IMR-90 (cell line): ENCODE results near the gene MGRN1. TPM values are rescaled to one million over a fixed set of nuclear protein-coding genes. Genes with fewer than 3 reads are reported as not detected.

Source experiments
- ATAC-seq: fragments of 200-7000 bp; cut with Tn5 transposase; 2 replicates; pipeline ENCODE4 v1.9.1; 2020; ENCODE audit warnings: low read depth, mild to moderate bottlenecking, moderate library complexity
- BruUV-seq: library from RNA; stranded (reverse); fragments of 400-500 nt; replicated peaks from 2 replicates; lab custom pipeline; 2021; lab: Mats Ljungman, UMichigan
- CTCF ChIA-PET: fragments of 300-600 bp; formaldehyde crosslinking; extraction: SDS; loops from one replicate; lab custom pipeline; 2021; ENCODE audit warnings: antibody characterized with exemption; lab: Yijun Ruan, JAX
- POLR2A ChIA-PET: fragments of 300-600 bp; sonication (Branson Sonifier 250); formaldehyde crosslinking; loops from one replicate; lab custom pipeline; 2022; ENCODE audit warnings: antibody characterized with exemption; ENCODE audit not compliant: unreplicated experiment; lab: Charles Lee
- DNase-seq: peaks from one replicate; pipeline ENCODE4 v3.0.0; 2013
- H2AFZ ChIP-seq: replicated peaks from 2 replicates; pipeline ENCODE3; 2013; ENCODE audit warnings: low read length, mild to moderate bottlenecking; ENCODE audit not compliant: poor library complexity
- H2AK5ac ChIP-seq: 2 replicates; pipeline ENCODE4 v1.6.1; 2013; ENCODE audit warnings: low read depth, low read length, inconsistent platforms
- H2AK9ac ChIP-seq: replicated peaks from 2 replicates; pipeline ENCODE3; 2013; ENCODE audit warnings: mild to moderate bottlenecking, low read depth, low read length, moderate library complexity; ENCODE audit not compliant: poor library complexity
- H2BK120ac ChIP-seq: 2 replicates; pipeline ENCODE4 v1.6.1; 2013; ENCODE audit warnings: low read depth, low read length, inconsistent platforms
- H2BK15ac ChIP-seq: 3 replicates; pipeline ENCODE4 v1.6.1; 2013; ENCODE audit warnings: low read depth, low read length, inconsistent platforms
- H2BK20ac ChIP-seq: 2 replicates; pipeline ENCODE4 v1.6.1; 2013; ENCODE audit warnings: low read depth, mild to moderate bottlenecking, inconsistent platforms, low read length, moderate library complexity
- H2BK5ac ChIP-seq: 2 replicates; pipeline ENCODE4 v1.6.1; 2013; ENCODE audit warnings: mild to moderate bottlenecking, low read depth, low read length, inconsistent platforms; ENCODE audit not compliant: poor library complexity, severe bottlenecking
- H3K14ac ChIP-seq: replicated peaks from 2 replicates; pipeline ENCODE4 v1.6.1; 2013; ENCODE audit warnings: low read depth, low read length, inconsistent platforms
- H3K18ac ChIP-seq: 2 replicates; pipeline ENCODE4 v1.6.1; 2013; ENCODE audit warnings: low read depth, low read length, control low read depth
- H3K23ac ChIP-seq: 2 replicates; pipeline ENCODE4 v1.6.1; 2013; ENCODE audit warnings: low read depth, low read length, inconsistent platforms
- H3K27ac ChIP-seq: 2 replicates; pipeline ENCODE4 v1.5.1; 2013; ENCODE audit warnings: mild to moderate bottlenecking, control low read depth, low read length; ENCODE audit not compliant: insufficient read depth
- H3K27me3 ChIP-seq: 2 replicates; pipeline ENCODE4 v1.6.1; 2013; ENCODE audit warnings: low read length; ENCODE audit not compliant: control insufficient read depth, insufficient read depth
- H3K36me3 ChIP-seq: 2 replicates; pipeline ENCODE4 v1.6.1; 2013; ENCODE audit warnings: low read length, mixed read lengths; ENCODE audit not compliant: control insufficient read depth, insufficient read depth
- H3K4ac ChIP-seq: 2 replicates; pipeline ENCODE4 v1.6.1; 2013; ENCODE audit warnings: low read depth, low read length, inconsistent platforms
- H3K4me1 ChIP-seq: 2 replicates; pipeline ENCODE4 v1.6.1; 2013; ENCODE audit warnings: low read length, mixed read lengths; ENCODE audit not compliant: control insufficient read depth, insufficient read depth
- H3K4me2 ChIP-seq: 2 replicates; pipeline ENCODE4 v1.6.1; 2013; ENCODE audit warnings: low read depth, mild to moderate bottlenecking, control low read depth, low read length, moderate library complexity
- H3K4me3 ChIP-seq: 2 replicates; pipeline ENCODE4 v1.5.1; 2013; ENCODE audit warnings: low read depth, mild to moderate bottlenecking, control low read depth, low read length, moderate library complexity; ENCODE audit not compliant: insufficient read depth
- H3K56ac ChIP-seq: 2 replicates; pipeline ENCODE4 v1.6.1; 2013; ENCODE audit warnings: low read length, inconsistent platforms; ENCODE audit not compliant: insufficient read depth; ENCODE audit errors: extremely low read depth
- H3K79me1 ChIP-seq, 2 experiments: 2 replicates each; pipeline ENCODE4 v1.6.1; 2013; ENCODE audit warnings: low read length in 2 of 2, inconsistent platforms in 1 of 2, low read depth in 1 of 2
- H3K9ac ChIP-seq: 2 replicates; pipeline ENCODE4 v1.6.1; 2013; ENCODE audit warnings: low read depth, low read length, control low read depth
- H3K9me1 ChIP-seq: 2 replicates; pipeline ENCODE4 v1.6.1; 2013; ENCODE audit warnings: low read length, inconsistent platforms; ENCODE audit not compliant: insufficient read depth
- H3K9me3 ChIP-seq: 2 replicates; pipeline ENCODE4 v1.6.1; 2013; ENCODE audit warnings: low read length; ENCODE audit not compliant: control insufficient read depth, insufficient read depth
- H4K20me1 ChIP-seq: 2 replicates; pipeline ENCODE4 v1.6.1; 2013; ENCODE audit warnings: low read length, inconsistent platforms; ENCODE audit not compliant: insufficient read depth
- H4K5ac ChIP-seq: 2 replicates; pipeline ENCODE4 v1.6.1; 2013; ENCODE audit warnings: mild to moderate bottlenecking, low read depth, low read length, control low read depth
- H4K8ac ChIP-seq, 2 experiments: 2 replicates each; pipeline ENCODE4 v1.6.1; 2013; ENCODE audit warnings: low read depth in 2 of 2, low read length in 2 of 2, control low read depth in 1 of 2, inconsistent platforms in 1 of 2
- H4K91ac ChIP-seq: 2 replicates; pipeline ENCODE4 v1.6.1; 2013; ENCODE audit warnings: low read depth, low read length, inconsistent platforms; ENCODE audit not compliant: insufficient read depth
- BHLHE40 ChIP-seq: fragments of 150-350 bp; IDR thresholded peaks from 2 replicates; pipeline ENCODE4 v1.6.1; 2016; ENCODE audit warnings: mild to moderate bottlenecking, low read depth, low read length
- CEBPB ChIP-seq: IDR thresholded peaks from 2 replicates; pipeline ENCODE4 v1.6.1; 2012; ENCODE audit warnings: low read depth, low read length, improper control_type of control experiment
- CHD1 ChIP-seq: IDR thresholded peaks from 2 replicates; pipeline ENCODE4 v1.6.1; 2012; ENCODE audit warnings: low read depth, low read length, improper control_type of control experiment
- ELK1 ChIP-seq: fragments of 150-350 bp; IDR thresholded peaks from 2 replicates; pipeline ENCODE4 v1.6.1; 2016; ENCODE audit warnings: low read depth, mild to moderate bottlenecking, low read length, moderate library complexity, borderline replicate concordance
- FOS ChIP-seq: fragments of 150-350 bp; IDR thresholded peaks from 2 replicates; pipeline ENCODE4 v1.6.1; 2016; ENCODE audit warnings: low read depth, low read length
- MAFK ChIP-seq: IDR thresholded peaks from 2 replicates; pipeline ENCODE4 v1.6.1; 2012; ENCODE audit warnings: low read depth, low read length, improper control_type of control experiment
- MAZ ChIP-seq: IDR thresholded peaks from 2 replicates; pipeline ENCODE4 v1.6.1; 2012; ENCODE audit warnings: low read depth, mild to moderate bottlenecking, low read length, improper control_type of control experiment, moderate library complexity, borderline replicate concordance
- POLR2A ChIP-seq: IDR thresholded peaks from 2 replicates; pipeline ENCODE4 v1.6.1; 2012; ENCODE audit warnings: mild to moderate bottlenecking, low read depth, low read length
- RAD21 ChIP-seq: IDR thresholded peaks from 2 replicates; pipeline ENCODE4 v1.6.1; 2012; ENCODE audit warnings: low read length, improper control_type of control experiment
- RCOR1 ChIP-seq: IDR thresholded peaks from 2 replicates; pipeline ENCODE4 v1.6.1; 2012; ENCODE audit warnings: mild to moderate bottlenecking, low read length, improper control_type of control experiment; ENCODE audit not compliant: insufficient replicate concordance
- SMC3 ChIP-seq: fragments of 150-350 bp; IDR thresholded peaks from 2 replicates; pipeline ENCODE4 v1.6.1; 2016; ENCODE audit warnings: low read depth, mild to moderate bottlenecking, antibody characterized with exemption, low read length, moderate library complexity
- WGBS, 2 experiments: methylation state at CpG; one replicate each; pipeline versions ENCODE4 v1.1.5 to v1.1.7; 2013; ENCODE audit warnings: missing lambda C conversion rate in 2 of 2; ENCODE audit not compliant: insufficient read length in 1 of 2; ENCODE audit errors: extremely low coverage in 2 of 2; 5-methylcytosine and 5-hydroxymethylcytosine counted together
- dilution Hi-C: fragments of 300-500 bp; cut with HindIII; formaldehyde crosslinking; loops from one replicate; pipeline ENCODE4 v1.14.3; 2018; ENCODE audit warnings: low sequenced_read_pairs; ENCODE audit not compliant: unreplicated experiment
- in situ Hi-C: fragments of 300-500 bp; cut with MboI; formaldehyde crosslinking; loops from 3 replicates; pipeline ENCODE4 v1.14.3; 2019; ENCODE audit warnings: low sequenced_read_pairs, inconsistent platforms, mixed read lengths
- intact Hi-C: fragments of 100-400 bp; cut with micrococcal nuclease; formaldehyde crosslinking; loops from 2 replicates; pipeline ENCODE4 v1.10.0; 2022
- polyA plus RNA-seq, 3 experiments: library from polyadenylated mRNA; depleted of rRNA; stranded (reverse); fragments of >200 nt; gene quantifications; 2 replicates each; pipeline ENCODE4 v1.2.3, GENCODE V29; 2012; ENCODE audit warnings: low replicate concordance in 1 of 3
- total RNA-seq: library from RNA; depleted of rRNA; stranded (reverse); fragments of >200 nt; gene quantifications from 2 replicates; pipeline ENCODE4 v1.2.3, GENCODE V29; 2012
- TF ChIP-seq, protein P1 (sequence below): conservative IDR thresholded peaks from 2 replicates; pipeline ENCODE4 v1.5.1; 2012; ENCODE audit warnings: mild to moderate bottlenecking, low read depth, low read length, improper control_type of control experiment
- TF ChIP-seq, protein P2 (sequence below): fragments of 150-350 bp; IDR thresholded peaks from 2 replicates; pipeline ENCODE4 v1.6.1; 2017; ENCODE audit warnings: mild to moderate bottlenecking, antibody characterized with exemption, low read length, low read depth

The MGRN1 gene
- total and polyA plus RNA-seq, 2 of the 4 experiments (the other 2 are of a cell fraction), result 11.7 to 32.7 TPM

GRCh38 chr16:4651827-4652226 is 27.2 kb downstream of the MGRN1 start:
- Histone ChIP-seq H2AK9ac (peak overlapping the region; percentile 42), H3K27me3 (no peaks in the 10 kb centered on the region), H4K20me1 (peaks cover 42% of the 10 kb centered on the region), H2AK5ac (no peak overlapping the region), H3K4ac (no peak overlapping the region), H4K8ac (no peak overlapping the region), H3K9me1 (no peaks in the 10 kb centered on the region), H2BK120ac (no peak overlapping the region), H3K23ac (no peak overlapping the region), H2BK5ac (no peak overlapping the region), H3K56ac (no peak overlapping the region), H4K91ac (no peak overlapping the region), H3K18ac (no peak overlapping the region), H4K5ac (no peak overlapping the region), H2BK20ac (no peak overlapping the region), H3K4me1 (no peaks in the 10 kb centered on the region), H3K9ac (no peak overlapping the region), H3K27ac (no peak overlapping the region), H3K79me1 (peaks cover 6 to 40% of the 10 kb centered on the region in 2 experiments; a peak in 3 of 4 replicates), H3K14ac (no peak overlapping the region), H3K9me3 (no peaks in the 10 kb centered on the region), H3K4me3 (no peak overlapping the region), H3K4me2 (no peak overlapping the region), H2BK15ac (no peak overlapping the region), H2AFZ (no peak overlapping the region), H3K36me3 (peaks cover 55% of the 10 kb centered on the region)
- intact Hi-C loops (no loop called here), dilution Hi-C loops (no loop called here), in situ Hi-C loops (no loop called here)
- no peak for DNase-seq
- WGBS, 2 experiments, result 91% methylated on average over 4 of the region's 13 CpGs; no CpG with 5 or more reads in 1 of the 2 experiments
- no peak for ATAC-seq
- no TSS peak for BruUV-seq
- ChIA-PET CTCF (no interaction called here), POLR2A (no interaction called here)
- no peak for TF ChIP-seq BHLHE40
- no peak for TF ChIP-seq CEBPB
- TF ChIP-seq MAFK, result no peak
- no peak for TF ChIP-seq RCOR1
- TF ChIP-seq, protein P1, sequence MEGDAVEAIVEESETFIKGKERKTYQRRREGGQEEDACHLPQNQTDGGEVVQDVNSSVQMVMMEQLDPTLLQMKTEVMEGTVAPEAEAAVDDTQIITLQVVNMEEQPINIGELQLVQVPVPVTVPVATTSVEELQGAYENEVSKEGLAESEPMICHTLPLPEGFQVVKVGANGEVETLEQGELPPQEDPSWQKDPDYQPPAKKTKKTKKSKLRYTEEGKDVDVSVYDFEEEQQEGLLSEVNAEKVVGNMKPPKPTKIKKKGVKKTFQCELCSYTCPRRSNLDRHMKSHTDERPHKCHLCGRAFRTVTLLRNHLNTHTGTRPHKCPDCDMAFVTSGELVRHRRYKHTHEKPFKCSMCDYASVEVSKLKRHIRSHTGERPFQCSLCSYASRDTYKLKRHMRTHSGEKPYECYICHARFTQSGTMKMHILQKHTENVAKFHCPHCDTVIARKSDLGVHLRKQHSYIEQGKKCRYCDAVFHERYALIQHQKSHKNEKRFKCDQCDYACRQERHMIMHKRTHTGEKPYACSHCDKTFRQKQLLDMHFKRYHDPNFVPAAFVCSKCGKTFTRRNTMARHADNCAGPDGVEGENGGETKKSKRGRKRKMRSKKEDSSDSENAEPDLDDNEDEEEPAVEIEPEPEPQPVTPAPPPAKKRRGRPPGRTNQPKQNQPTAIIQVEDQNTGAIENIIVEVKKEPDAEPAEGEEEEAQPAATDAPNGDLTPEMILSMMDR, result no peak
- TF ChIP-seq POLR2A, result no peak
- TF ChIP-seq CHD1, result no peak
- TF ChIP-seq RAD21, result no peak
- TF ChIP-seq, protein P2, sequence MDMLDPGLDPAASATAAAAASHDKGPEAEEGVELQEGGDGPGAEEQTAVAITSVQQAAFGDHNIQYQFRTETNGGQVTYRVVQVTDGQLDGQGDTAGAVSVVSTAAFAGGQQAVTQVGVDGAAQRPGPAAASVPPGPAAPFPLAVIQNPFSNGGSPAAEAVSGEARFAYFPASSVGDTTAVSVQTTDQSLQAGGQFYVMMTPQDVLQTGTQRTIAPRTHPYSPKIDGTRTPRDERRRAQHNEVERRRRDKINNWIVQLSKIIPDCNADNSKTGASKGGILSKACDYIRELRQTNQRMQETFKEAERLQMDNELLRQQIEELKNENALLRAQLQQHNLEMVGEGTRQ, result no peak
- no peak for TF ChIP-seq ELK1
- no peak for TF ChIP-seq MAZ
- TF ChIP-seq FOS, result no peak
- TF ChIP-seq SMC3, result no peak
